Memory B cell (primary cell): ENCODE results near the gene ITFG2.
A peak's percentile ranks its signal among the peaks of the same experiment; 100 is the strongest.

Source experiments
- ATAC-seq: fragments of 150-1000 bp; cut with Tn5 transposase; 2 replicates; pipeline ENCODE4 v1.10.0; 2021; ENCODE audit warnings: low read depth, mild to moderate bottlenecking, moderate library complexity
- DNase-seq, 2 donors: peaks; one replicate each; pipeline ENCODE4 v3.0.0; 2022; ENCODE audit warnings: low spot score in 2 of 2
- H3K27ac Mint-ChIP-seq: one replicate; pipeline ENCODE4 v1.8.0; 2022; ENCODE audit warnings: mild to moderate bottlenecking, moderate library complexity, mixed read lengths
- H3K27me3 Mint-ChIP-seq: one replicate; pipeline ENCODE4 v1.8.0; 2022; ENCODE audit warnings: mixed read lengths
- H3K36me3 Mint-ChIP-seq: one replicate; pipeline ENCODE4 v1.8.0; 2022; ENCODE audit warnings: mild to moderate bottlenecking, mixed read lengths
- H3K4me1 Mint-ChIP-seq: one replicate; pipeline ENCODE4 v1.8.0; 2022; ENCODE audit warnings: mixed read lengths
- H3K4me3 Mint-ChIP-seq: one replicate; pipeline ENCODE4 v1.8.0; 2022; ENCODE audit warnings: mild to moderate bottlenecking, moderate library complexity, mixed read lengths
- H3K9me3 Mint-ChIP-seq: one replicate; pipeline ENCODE4 v1.8.0; 2022; ENCODE audit warnings: mixed read lengths

The ITFG2 gene

DNA sequence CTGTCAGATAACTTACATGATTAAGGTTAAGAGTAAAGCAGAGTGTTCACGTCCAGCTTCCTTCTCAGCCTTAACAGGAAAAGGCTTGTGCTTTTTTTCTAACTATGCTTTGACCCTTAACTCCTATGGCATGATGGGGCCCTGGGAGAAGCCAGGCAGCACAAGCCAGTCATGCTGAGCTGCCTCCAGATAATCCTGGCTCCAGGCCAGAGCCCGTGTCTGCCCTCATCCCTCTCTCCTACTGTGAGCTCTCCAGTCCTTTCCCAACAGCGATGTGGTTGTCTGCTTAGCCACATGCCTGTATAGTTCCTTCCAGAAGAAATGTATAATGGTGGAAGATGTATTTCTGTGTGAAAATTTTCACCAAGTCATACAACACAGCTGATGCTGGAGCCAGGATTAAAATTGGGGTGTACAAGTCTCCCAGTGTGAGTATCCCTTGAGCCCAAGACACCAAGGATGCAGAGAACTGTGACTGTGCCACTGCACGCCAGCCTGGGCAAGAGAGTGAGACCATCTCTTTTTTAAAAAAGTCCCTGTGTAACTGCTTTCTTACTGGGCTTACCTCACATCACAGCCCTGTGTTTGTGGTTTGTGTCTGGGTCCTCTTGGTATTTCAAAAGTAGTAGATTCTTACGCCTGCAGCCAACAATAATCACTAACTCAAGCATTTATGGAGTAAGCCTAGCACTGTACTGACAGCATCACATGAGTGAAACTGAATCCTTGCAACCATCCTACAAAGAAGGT is 7.9 kb upstream of the ITFG2 start:
- Mint-ChIP-seq H3K36me3 (peaks cover 23% of the 10 kb centered on the region), H3K27ac (peak overlapping the region; percentile 73)

DNA sequence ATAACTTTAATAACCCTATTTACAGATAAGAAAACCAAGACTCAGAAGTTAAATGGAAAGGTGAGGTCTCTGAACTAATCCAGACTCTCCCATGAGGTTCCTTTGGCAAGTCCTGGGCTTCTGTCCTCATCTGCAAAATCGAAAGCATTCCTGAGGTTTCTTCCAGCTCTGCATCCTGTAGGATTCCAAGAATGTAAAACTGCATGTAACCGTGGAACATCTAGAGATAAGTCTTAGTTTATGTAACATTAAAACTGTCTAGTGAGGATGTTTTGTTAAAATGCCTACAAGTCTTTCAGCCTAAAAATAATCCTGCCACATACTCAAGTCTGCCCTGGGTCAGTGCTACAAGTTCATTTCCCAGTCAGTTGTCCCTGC is 7.3 kb upstream of the ITFG2 start:
- H3K36me3 Mint-ChIP-seq, result peaks cover 20% of the 10 kb centered on the region
- DNase-seq (no peak), ATAC-seq (no peak)
- H3K4me1 Mint-ChIP-seq, result peaks cover 2% of the 10 kb centered on the region
- H3K27me3 Mint-ChIP-seq, result no peaks in the 10 kb centered on the region
- no peaks in the 10 kb centered on the region for H3K9me3 Mint-ChIP-seq
- no peak overlapping the region for H3K4me3 Mint-ChIP-seq
- H3K27ac Mint-ChIP-seq, result no peak overlapping the region

More for the DNA sequence above, 7.9 kb upstream of the ITFG2 start:
- Mint-ChIP-seq H3K4me3 (no peak overlapping the region), H3K9me3 (no peaks in the 10 kb centered on the region), H3K27me3 (no peaks in the 10 kb centered on the region), H3K4me1 (peaks cover 2% of the 10 kb centered on the region)
- DNase-seq (no peak), ATAC-seq (no peak)

DNA sequence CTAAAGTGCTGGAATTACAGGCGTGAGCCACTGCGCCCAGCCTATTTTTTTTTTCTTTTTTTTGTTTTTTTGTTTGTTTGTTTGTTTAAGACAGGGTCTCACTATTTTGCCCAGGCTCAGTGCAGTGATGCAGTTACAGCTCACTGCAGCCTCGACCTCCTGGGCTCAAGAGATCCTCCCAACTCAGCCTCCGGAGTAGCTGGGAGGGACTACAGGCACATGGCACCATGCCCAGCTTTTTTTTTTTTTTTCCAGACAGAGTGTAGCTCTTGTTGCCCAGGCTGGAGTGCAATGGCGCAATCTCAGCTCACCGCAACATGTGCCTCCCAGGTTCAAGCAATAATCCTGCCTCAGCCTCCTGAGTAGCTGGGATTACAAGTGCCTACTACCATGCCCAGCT is 5.8 kb upstream of the ITFG2 start:
- Mint-ChIP-seq H3K27ac (no peak overlapping the region), H3K9me3 (no peaks in the 10 kb centered on the region), H3K4me3 (no peak overlapping the region), H3K4me1 (peaks cover 4% of the 10 kb centered on the region), H3K36me3 (peaks cover 14% of the 10 kb centered on the region), H3K27me3 (no peaks in the 10 kb centered on the region)
- ATAC-seq (no peak), DNase-seq (no peak)

DNA sequence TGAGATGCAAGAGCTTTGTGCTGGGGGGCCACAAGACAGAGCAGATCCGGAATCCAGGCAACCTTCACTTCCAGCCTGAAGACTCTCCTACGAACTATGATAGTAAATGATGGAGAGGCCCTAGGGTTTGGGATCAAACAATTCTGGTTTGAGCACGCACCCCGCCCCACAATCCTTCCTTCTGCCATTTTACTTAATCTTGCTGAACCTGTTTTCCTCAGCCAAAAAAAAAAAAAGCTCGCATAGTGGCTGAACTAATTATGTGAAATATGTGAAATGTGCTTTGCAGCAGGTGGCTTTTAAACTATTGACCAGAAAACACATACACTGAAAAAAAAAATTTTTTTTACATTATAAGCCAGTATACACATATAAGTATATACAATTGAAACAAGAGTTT is 667 bp upstream of the ITFG2 start:
- Mint-ChIP-seq H3K27ac (peak overlapping the region; percentile 98), H3K9me3 (no peaks in the 10 kb centered on the region), H3K4me3 (peak overlapping the region; percentile 43), H3K36me3 (peaks cover 5% of the 10 kb centered on the region), H3K4me1 (peaks cover 11% of the 10 kb centered on the region), H3K27me3 (no peaks in the 10 kb centered on the region)
- ATAC-seq, result no peak
- no peak for DNase-seq

DNA sequence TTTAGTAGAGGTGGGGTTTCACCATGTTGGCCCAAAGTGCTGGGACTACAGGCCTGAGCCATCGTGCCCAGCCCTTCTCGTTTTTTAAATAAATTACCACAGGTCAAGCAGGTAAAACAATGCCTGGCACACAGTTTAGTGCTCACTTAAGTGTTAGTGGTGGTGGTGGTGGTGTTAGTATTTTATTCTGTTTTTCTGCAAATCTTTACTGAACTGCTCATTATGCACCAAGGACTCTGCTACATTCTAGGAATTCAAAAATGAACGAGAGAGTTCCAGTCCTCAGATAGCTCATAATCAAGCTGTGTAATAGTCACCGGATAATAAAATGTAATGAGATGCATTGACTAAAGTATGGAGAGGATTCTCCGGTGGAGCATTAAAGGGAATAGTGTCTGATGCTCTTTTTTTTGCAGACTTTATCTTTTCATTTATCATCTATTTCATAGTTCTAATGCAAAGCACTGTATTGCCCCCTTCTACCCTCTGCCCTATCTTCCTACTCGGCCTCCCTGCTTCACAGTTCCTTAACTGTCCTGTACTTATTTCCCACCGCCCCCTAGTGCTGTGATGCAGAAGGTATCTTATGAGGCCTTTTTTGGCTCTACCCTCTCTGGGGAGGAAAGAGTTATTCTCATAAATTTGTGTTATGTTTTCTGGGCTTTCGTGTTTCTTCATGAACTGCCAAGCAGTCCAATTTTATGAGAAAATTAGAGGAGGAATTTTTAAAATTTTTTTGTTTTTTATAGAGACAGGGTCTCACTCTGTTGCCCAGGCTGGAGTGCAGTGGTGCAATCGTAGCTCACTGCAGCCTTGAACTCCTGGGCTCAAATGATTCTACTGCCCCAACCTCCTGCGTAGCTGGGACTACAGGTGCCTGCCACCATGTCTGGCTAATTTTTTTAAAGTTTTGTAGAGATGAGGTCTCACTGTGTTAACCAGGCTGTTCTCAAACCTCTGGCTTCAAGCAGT is 1.0 kb downstream of the ITFG2 start:
- peak; percentile 19 to 20 for DNase-seq
- Mint-ChIP-seq H3K36me3 (peaks cover 14% of the 10 kb centered on the region), H3K27me3 (no peaks in the 10 kb centered on the region), H3K4me3 (peak overlapping the region; percentile 100), H3K9me3 (no peaks in the 10 kb centered on the region), H3K4me1 (peaks cover 17% of the 10 kb centered on the region), H3K27ac (peak overlapping the region; percentile 98)
- ATAC-seq, result no peak

DNA sequence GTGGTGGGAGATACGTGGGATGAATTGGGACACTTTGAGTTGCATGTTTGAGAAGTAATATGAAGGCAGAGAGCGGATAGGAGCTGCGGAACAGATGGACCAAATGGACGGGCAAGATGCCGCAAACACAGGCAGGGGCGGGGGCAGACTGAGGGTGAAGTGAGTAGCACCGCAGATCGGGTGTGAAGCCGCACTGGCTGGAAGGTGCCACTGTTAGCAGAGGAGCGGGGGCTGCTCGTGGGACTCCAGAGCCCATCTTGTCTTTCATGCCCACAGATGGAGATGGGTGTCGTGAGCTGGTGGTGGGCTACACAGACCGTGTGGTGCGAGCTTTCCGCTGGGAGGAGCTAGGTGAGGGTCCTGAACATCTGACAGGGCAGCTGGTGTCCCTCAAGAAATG is 7.3 kb downstream of the ITFG2 start:
- ATAC-seq, result no peak
- no peaks in the 10 kb centered on the region for H3K9me3 Mint-ChIP-seq
- no peak overlapping the region for H3K27ac Mint-ChIP-seq
- no peak for DNase-seq
- no peaks in the 10 kb centered on the region for H3K27me3 Mint-ChIP-seq
- peaks cover 9% of the 10 kb centered on the region for H3K4me1 Mint-ChIP-seq
- peaks cover 47% of the 10 kb centered on the region for H3K36me3 Mint-ChIP-seq
- H3K4me3 Mint-ChIP-seq, result no peak overlapping the region

DNA sequence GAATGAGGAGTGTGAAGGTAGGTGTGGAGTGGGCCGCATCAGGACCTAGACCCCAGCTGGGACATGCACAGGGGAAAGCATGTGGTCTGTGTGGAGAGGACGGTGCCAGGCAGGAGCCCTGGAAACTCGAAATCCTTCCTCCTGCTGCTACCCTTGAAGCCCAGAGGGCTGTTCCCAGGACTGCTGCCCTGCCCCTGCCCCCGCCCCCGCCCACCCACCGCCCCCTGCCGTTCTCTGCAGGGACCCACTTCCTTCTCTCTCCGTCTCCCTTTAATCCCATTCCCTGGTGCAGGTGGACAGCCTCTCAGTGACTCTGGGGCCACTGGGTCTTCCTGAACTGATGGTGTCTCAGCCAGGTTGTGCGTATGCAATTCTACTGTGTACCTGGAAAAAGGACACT is 8.0 kb downstream of the ITFG2 start:
- Mint-ChIP-seq H3K27ac (no peak overlapping the region), H3K27me3 (no peaks in the 10 kb centered on the region), H3K9me3 (no peaks in the 10 kb centered on the region), H3K36me3 (peaks cover 51% of the 10 kb centered on the region), H3K4me3 (no peak overlapping the region), H3K4me1 (peaks cover 9% of the 10 kb centered on the region)
- no peak for DNase-seq
- no peak for ATAC-seq

DNA sequence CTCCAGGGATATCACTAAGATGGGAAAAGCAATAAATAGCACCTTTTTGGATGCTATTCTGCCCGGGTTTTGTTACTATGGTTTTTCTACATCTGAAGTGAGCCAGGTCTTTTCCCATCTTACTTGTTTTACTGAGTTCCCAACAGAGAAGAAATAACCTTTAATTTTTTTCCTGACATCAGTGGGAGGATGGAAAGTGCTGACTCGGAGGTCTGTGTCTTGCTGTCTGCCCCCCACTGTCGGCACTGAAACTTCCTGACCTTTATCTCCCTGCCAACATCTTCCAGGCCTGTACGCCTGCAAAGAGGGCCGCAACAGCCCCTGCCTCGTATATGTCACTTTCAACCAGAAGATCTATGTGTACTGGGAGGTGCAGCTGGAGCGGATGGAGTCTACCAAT is 11.0 kb downstream of the ITFG2 start:
- ATAC-seq (no peak), DNase-seq (no peak)
- Mint-ChIP-seq H3K4me1 (peaks cover 4% of the 10 kb centered on the region), H3K36me3 (peaks cover 52% of the 10 kb centered on the region), H3K27me3 (no peaks in the 10 kb centered on the region), H3K4me3 (no peak overlapping the region), H3K27ac (no peak overlapping the region), H3K9me3 (no peaks in the 10 kb centered on the region)

DNA sequence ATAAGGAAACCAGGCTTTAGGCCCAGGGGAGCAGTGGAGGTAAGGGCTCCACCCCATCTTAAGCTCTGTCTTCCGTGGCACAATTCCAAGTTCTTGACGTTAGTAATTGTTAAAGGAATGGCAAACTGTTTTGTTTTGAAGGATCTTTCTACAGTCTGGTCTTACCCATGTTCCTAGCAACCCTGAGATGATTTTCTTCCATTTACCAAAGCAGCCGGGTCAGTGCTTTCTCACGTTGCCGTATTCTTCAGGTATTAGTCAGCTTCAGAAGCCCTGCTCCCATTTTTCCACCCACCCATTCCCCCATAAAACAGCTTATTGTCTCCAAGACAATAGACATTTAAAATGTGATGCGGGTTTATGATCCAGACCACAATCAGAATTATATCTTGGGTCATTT is 12.1 kb downstream of the ITFG2 start:
- no peaks in the 10 kb centered on the region for H3K9me3 Mint-ChIP-seq
- peaks cover 3% of the 10 kb centered on the region for H3K4me1 Mint-ChIP-seq
- H3K27me3 Mint-ChIP-seq, result no peaks in the 10 kb centered on the region
- ATAC-seq (no peak), DNase-seq (no peak)
- H3K4me3 Mint-ChIP-seq, result no peak overlapping the region
- no peak overlapping the region for H3K27ac Mint-ChIP-seq
- peaks cover 55% of the 10 kb centered on the region for H3K36me3 Mint-ChIP-seq

DNA sequence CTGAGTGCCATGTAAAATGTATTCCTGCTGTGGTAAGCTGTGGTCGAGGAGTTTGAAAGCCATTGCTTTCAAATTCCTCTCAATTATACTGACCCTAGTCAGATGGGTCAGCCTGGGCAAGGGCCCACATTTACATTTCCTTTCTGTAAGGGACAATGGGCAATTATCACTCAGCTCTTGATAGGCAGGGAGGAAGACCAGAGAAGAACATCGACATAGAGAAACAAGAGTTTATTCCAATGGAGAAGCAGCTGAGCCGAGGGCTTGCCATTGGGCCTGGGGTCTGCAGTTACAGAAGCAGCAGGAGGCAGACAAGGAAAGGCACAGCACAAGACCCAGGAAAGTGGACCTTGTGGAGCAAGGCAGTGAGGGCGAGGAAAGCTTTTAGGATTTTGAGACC is 12.7 kb downstream of the ITFG2 start:
- peaks cover 52% of the 10 kb centered on the region for H3K36me3 Mint-ChIP-seq
- no peaks in the 10 kb centered on the region for H3K9me3 Mint-ChIP-seq
- H3K27ac Mint-ChIP-seq, result no peak overlapping the region
- H3K4me1 Mint-ChIP-seq, result no peaks in the 10 kb centered on the region
- no peak for ATAC-seq
- no peaks in the 10 kb centered on the region for H3K27me3 Mint-ChIP-seq
- no peak overlapping the region for H3K4me3 Mint-ChIP-seq
- no peak for DNase-seq

DNA sequence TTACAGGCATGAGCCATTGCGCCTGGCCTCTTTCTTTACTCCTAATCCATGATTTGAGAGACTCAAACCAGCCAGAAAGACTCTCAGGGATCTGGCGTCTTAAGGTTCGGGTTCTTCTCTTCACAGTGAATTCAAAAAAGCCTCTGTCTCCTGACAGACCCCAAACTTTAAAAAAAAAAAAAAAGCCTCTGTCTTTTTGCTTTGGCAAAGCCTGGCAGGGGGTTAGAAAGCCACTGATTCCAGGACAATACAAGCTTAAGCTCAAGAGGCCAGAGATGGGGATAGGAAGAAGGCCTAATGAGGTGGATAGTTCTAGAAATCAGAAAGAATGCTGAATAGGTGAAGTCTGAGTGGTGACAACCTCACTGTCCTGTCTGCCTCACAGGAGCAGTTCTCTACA is 13.6 kb downstream of the ITFG2 start:
- no peaks in the 10 kb centered on the region for H3K9me3 Mint-ChIP-seq
- H3K27me3 Mint-ChIP-seq, result no peaks in the 10 kb centered on the region
- ATAC-seq, result no peak
- H3K4me1 Mint-ChIP-seq, result no peaks in the 10 kb centered on the region
- peaks cover 53% of the 10 kb centered on the region for H3K36me3 Mint-ChIP-seq
- no peak overlapping the region for H3K27ac Mint-ChIP-seq
- DNase-seq, result no peak
- no peak overlapping the region for H3K4me3 Mint-ChIP-seq

DNA sequence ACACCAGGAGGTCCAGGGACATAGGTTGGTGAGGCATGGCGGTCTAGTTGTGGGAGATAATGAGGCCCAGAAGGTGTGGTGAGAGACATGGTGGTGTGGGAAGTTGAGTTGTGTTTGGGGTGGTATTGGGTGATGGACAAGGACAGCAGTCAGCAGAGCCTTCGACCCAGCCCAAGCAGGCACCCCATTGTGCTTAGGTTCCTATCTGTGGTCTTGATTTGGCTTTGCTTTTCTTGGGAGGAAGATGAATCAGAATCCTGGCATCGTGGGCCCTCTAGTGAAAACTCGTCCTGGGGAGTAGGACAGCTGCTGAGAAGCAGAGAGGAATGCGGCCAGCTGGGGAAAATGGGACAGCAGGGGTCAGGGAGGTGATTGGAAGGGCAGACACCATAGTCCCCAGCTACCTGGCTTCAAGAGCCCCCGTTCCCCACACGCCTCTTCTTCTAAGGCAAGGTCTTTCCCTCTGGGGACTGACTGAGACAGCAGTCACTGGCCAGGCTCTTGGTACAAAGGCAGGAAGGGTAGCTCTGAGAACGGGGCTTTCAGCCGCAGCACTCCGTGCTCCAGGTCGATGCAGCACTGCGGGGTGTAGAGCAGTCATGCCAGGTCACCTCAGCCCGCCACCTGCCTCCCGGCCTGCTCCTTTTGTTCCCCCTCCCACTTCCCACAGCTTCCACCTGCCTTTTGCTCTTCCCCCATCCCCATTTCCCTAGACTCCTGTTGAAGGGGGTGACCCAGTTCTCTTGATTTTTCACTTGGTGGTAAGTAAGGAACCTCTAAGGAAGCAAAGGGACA is 14.4 kb downstream of the ITFG2 start:
- no peak overlapping the region for H3K27ac Mint-ChIP-seq
- H3K36me3 Mint-ChIP-seq, result peaks cover 52% of the 10 kb centered on the region
- ATAC-seq (no peak), DNase-seq (no peak)
- H3K4me1 Mint-ChIP-seq, result no peaks in the 10 kb centered on the region
- no peaks in the 10 kb centered on the region for H3K27me3 Mint-ChIP-seq
- H3K9me3 Mint-ChIP-seq, result no peaks in the 10 kb centered on the region
- H3K4me3 Mint-ChIP-seq, result no peak overlapping the region

DNA sequence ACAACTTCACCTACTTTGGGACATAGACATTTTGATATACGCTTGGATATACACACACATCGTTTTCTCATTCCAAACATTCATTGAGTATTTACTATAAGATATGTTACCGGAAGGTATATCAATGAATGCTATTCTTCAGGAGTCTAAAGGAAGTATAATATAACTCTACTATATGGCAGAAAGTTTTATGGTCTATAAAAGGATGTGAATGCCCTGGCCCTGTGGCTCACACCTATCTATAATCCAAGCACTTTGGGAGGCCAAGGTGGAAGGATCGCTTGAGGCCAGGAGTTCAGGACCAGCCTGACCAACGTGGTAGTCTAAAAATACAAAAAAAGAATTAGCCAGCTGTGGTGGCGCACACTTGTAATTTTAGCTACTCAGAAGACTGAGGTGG is 16.8 kb downstream of the ITFG2 start:
- DNase-seq (no peak), ATAC-seq (no peak)
- Mint-ChIP-seq H3K4me1 (no peaks in the 10 kb centered on the region), H3K27me3 (no peaks in the 10 kb centered on the region), H3K9me3 (no peaks in the 10 kb centered on the region), H3K4me3 (no peak overlapping the region), H3K36me3 (peaks cover 41% of the 10 kb centered on the region), H3K27ac (no peak overlapping the region)
